GM21381 (cell line): ENCODE results near the gene RNF168.
"Not testable (repeated sequence)": the region's sequence is repeated elsewhere in the genome, so short reads cannot be mapped to it uniquely, and the experiment has no call there.

Experiments used
- ATAC-seq: cut with Tn5 transposase; IDR thresholded peaks from one replicate; pipeline ENCODE4 v1.9.1; 2021; ENCODE audit warnings: mild to moderate bottlenecking, moderate library complexity; ENCODE audit not compliant: unreplicated experiment

The RNF168 gene

GRCh38 chr3:196503196-196504076 lies at the start of gene RNF168:
Gene RNF168, minus strand, starts transcription at chr3:196503768. Its CDS starts 595 bp downstream, at chr3:196503173.
- ATAC-seq = peak; percentile 82

GRCh38 chr3:196552253-196552652 lies 48.7 kb upstream of the RNF168 start:
- ATAC-seq = no peak

GRCh38 chr3:196550172-196550571 lies 46.6 kb upstream of the RNF168 start:
- not testable (repeated sequence) for ATAC-seq

- ATAC-seq = not testable (repeated sequence)
Measured at GRCh38 chr3:196549312-196549711, 45.7 kb upstream of the RNF168 start.

- no peak for ATAC-seq
Measured at GRCh38 chr3:196547067-196547466, 43.5 kb upstream of the RNF168 start.

- no peak for ATAC-seq
Measured at GRCh38 chr3:196546537-196546936, 43.0 kb upstream of the RNF168 start.

GRCh38 chr3:196544491-196544992 lies 41.0 kb upstream of the RNF168 start:
- ATAC-seq = no peak

- ATAC-seq = no peak
Measured at GRCh38 chr3:196541684-196542445, 38.3 kb upstream of the RNF168 start.

GRCh38 chr3:196537319-196537984 lies 33.9 kb upstream of the RNF168 start:
- no peak for ATAC-seq

- no peak for ATAC-seq
Measured at GRCh38 chr3:196533260-196533681, 29.7 kb upstream of the RNF168 start.

GRCh38 chr3:196531418-196531817 lies 27.9 kb upstream of the RNF168 start:
- no peak for ATAC-seq

GRCh38 chr3:196528639-196529233 lies 25.2 kb upstream of the RNF168 start:
- peak; percentile 85 for ATAC-seq

GRCh38 chr3:196525141-196525540 lies 21.6 kb upstream of the RNF168 start:
- ATAC-seq = no peak

- no peak for ATAC-seq
Measured at GRCh38 chr3:196524527-196524926, 21.0 kb upstream of the RNF168 start.

GRCh38 chr3:196523841-196524240 lies 20.3 kb upstream of the RNF168 start:
- no peak for ATAC-seq

GRCh38 chr3:196521291-196521690 lies 17.7 kb upstream of the RNF168 start:
- not testable (repeated sequence) for ATAC-seq

GRCh38 chr3:196519718-196520082 lies 16.1 kb upstream of the RNF168 start:
- no peak for ATAC-seq

GRCh38 chr3:196518966-196519717 lies 15.6 kb upstream of the RNF168 start:
- ATAC-seq = no peak

GRCh38 chr3:196517919-196518318 lies 14.4 kb upstream of the RNF168 start:
- no peak for ATAC-seq

GRCh38 chr3:196517162-196517800 lies 13.7 kb upstream of the RNF168 start:
- no peak for ATAC-seq
